ENCODE data around the gene MGAT5.

MGAT5 gene

DNA sequence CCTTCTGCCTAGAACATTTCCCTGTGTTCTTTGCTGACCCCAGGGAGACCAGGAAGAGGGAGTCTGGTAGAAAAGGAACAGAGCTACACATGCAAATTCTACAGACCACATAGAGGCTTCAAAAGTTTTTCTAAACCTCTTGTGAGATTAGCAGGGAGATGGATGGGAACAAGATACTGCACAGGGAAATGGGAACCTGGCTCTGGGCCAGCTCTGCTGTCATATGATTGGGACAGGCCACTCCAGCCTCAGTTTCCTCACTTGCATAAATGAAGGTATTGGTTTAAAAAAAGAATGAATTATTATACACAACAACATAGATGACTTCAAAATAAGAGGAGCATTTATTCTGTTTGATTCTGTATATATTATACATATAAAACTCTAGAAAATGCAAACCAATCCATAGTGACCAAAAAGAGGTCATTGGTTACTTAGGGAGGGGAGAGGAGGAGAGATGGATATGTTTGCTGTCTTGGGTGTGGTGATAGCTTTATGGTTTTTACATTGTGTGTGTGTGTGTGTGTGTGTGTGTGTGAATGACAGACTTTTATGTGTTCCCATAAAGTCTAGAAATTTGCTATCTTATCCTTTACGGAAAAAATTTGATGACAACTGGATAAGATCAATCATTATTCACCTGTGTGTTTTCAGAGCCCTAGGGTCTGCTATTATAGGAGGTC is 115.5 kb downstream of the MGAT5 start:
- no peak for DNase-seq

DNA sequence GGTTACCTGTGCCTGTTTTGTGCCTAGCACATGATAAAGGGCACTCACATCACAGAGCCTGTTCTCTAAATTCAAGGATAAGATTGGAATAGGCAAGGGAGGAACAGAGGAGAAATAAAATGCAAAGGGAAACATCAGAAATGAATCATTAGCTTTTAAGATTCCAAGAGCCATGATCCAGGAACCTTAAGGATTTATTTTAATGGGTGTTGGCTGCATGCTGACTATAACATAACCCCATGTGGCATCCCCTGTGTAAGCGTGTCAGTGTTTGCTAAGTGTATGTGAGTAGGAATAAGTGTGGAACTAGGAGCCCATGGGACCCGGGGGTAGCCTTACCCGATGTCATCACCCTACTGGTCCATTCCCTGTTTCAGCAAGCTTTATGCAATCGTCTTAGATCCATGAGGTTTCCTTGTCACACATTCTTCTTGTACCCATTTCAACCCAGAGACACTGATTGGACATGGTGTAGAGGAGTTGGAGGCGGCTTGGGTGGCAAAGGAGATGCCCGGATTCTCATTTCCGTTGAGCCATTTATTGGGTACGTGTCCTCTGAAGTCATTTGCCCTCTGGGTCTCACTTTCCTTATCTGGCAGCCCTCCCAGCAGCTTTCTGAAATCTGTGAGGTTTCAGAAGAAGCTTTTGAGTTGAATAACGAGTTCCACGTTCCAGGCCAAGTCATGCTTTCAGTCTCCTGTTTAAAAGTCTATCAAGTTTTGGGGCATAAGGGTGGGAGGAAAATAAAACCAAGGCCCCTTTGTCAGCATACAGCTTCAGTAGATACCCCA is 117.0 kb downstream of the MGAT5 start:
- no peak for DNase-seq

DNA sequence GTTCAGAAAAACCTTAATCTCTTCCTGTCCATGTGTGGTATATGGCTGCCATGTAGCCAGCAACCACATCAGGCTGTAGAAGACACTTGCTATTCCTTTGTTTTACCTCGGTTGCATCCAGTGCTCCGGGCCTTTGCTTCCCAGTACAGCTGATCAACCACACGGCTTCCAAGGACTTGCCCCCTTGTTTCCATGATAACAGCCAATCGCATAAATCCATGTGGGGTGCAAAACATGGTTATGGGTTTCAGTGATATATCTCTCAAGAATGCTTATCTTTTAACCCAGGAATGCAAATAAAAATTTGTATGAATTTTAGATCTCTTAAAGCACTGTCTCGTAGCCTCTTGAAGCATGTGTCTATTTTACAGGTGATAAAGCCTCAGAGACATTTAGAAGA is 118.3 kb downstream of the MGAT5 start:
- DNase-seq: no peak

DNA sequence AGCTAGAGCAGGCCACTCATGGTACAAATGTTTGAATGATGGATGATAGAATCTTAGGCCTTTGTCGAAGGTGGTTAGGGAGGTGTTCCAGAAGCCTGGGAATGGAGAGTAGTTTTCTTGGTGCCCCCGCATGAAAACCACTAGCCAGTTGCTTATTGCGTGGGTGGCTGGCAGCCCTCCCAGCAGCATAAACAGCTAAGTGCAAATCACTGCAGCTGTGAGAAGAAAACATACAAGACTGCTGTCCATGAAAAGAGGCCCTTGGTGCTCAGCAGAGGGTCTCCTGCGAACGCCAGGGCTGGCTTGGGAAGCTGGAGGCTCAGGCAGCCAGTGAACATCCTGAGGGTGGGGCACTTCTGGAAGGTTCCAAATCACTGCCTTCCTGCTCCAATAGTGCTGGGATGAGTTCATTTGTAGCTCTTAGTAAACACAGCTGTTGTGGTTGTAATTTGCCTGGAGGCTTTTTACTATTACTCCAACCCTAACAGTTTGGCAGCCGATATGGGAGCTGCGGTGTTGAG is 118.8 kb downstream of the MGAT5 start:
- DNase-seq: no peak

DNA sequence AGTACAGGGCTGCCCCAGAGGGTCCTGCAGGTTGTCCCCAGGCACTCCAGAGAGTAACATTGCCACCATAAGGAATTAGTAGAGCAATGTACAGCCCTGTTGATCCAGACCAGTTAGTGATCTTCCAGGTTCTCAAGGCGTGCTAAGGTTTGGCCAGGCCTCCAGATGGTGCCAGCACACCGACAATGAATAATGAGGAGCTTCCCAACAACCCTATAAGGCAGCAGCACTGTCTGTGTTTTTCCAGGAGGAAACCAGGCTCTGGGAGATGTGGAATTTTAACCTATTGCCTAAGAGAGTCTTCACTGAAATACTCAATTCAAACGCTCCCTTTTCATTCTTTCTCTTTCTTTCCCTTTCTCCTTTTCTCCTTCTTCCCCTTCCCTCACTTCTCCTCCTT is 122.1 kb downstream of the MGAT5 start:
- no peak for DNase-seq

DNA sequence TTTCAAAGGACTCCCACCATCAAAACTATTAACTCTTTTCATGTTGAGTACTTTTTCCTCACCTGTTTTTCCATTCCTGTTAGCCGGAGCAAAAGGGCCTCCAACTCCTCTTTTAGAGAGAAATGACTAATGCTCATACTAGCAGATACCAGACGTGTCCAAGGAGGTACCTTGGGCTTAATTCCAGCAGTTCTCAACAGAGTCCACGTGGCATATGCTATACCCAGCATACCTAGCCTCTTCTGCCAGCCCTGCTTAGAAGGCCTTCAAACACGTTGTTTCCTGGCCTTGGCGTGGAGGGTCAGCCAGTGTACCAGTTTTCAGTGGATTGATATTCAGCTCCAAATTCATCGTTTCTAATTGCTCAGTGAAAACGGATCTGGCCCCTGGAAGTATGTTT is 123.9 kb downstream of the MGAT5 start:
- DNase-seq: no peak

DNA sequence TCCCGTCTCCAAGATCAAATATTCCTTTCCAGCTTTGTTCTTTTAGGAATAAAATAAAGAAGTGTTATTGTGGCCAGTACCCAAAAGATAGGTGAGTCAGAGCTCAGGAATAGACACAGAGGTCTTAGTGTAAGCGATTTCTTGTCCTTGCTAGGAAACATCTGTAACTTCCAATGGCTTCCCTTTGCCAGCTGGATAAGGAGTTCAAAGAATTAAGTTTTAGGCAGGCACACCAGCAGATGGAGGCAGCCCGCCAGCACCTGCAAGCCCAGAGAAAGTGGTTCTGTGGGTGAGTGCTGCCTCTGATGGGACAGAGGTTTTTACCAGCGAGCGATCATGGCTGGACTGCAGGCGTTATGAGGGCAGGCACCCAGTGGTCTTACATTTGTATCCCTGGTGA is 125.4 kb downstream of the MGAT5 start:
- DNase-seq: no peak

DNA sequence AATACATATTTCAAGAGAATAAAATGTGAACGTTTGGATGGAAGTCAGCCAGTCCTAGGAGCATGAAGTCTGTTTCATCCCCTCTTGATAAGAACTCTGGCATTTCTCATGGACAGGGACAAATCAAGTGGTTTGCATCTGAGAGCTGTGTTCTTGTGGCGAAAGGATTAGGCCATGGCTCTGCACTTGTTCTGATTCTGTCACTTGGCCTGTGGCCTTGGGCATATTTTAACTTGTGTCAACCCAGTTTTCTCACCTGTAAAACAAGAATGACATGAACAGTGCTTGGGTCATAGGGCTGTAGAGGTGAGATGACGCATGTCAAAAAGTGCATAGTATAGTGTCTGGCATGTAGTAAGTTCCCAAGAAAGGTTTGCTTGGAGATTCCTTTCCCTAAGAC is 125.8 kb downstream of the MGAT5 start:
- DNase-seq: no peak

DNA sequence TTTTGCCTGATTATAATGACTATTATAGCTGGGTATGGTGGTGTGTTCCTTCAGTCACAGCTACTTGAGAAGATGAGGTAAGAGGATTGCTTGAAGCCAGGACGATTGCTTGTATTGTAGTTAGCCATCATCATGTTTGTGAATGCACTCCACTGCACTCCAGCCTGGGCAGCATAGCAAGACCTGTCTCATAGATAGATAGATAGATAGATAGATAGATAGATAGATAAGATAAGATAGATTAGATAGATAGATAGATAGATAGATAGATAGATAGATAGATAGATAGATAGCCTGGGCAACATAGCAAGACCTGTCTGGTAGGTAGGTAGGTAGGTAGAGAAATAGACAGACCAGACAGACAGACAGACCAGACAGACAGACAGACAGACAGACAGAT is 127.3 kb downstream of the MGAT5 start:
- no peak for DNase-seq

DNA sequence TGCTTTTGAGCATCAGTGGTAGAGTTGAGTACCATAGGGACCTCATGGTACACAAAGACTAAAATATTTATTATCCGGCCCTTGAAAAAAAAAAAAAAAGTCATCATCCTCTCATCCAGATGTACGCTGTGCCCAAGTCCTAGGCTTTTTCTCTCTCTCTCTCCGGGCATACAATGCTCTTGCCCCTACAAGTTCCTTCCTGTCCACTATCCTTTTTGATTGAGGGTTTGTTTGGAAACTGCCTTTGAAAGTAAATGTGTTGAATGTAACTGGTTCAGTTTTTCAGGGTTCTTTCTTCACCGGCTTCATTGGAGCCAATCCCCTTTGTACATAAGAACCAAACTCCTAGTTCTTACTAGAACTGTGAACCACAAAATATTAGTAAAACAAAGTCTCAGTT is 130.3 kb downstream of the MGAT5 start:
- DNase-seq: no peak

DNA sequence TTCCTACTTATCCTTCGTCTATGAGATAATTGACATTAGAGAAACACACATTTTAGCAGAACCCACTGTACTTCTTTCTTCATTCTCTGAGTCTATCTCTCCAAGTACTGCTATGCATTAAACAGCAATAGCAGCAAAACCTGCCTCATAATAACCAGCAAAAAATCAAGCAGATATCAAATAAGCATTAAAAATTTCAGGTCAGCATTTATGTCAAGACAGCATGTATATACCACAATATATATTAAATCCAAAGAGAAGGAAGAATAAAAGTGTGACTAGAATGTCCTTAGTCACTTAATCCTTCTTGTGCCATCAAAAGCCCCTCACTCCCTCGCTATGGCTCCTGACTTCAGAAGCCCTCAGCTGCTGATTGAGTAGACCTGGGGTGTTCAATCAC is 131.3 kb downstream of the MGAT5 start:
- DNase-seq: no peak

DNA sequence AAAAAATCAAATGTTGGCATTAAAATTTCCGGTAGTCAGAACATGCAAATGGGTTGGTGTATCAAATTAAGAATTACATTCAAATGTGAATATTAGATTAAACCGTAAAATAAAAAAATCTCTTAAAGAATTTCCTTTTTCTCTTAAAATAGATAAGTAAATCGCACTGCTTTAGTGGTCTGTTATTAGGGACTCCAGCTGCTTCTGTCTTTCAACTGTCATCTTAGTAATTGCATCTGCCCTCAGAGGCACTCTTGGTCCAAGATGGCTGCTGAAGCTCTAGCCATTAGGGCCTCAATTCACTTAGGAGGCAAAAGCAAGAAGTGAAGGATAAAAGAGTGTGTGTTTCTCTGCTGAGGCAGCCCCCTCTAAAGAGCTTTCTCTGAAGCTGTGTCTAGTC is 132.4 kb downstream of the MGAT5 start:
- DNase-seq: no peak

DNA sequence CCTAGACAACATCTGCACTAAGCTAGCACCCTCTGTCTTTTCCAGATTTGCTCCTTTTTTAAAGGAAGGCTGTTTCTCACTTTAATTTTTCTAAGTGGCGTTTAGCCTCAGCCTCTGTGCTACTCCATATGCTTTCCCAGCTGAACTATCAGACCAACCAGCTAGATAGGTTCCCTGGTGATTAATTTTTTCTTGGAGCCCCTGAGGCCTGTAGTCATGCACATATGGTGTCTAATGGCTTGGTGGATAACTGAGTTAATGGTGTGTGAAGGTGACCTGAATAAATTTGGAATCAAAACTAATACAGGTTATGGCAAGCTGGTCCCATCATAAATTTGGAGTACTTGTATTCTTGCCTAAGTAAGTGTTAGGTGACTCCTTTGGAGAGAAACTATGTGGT is 135.5 kb downstream of the MGAT5 start:
- DNase-seq: no peak

DNA sequence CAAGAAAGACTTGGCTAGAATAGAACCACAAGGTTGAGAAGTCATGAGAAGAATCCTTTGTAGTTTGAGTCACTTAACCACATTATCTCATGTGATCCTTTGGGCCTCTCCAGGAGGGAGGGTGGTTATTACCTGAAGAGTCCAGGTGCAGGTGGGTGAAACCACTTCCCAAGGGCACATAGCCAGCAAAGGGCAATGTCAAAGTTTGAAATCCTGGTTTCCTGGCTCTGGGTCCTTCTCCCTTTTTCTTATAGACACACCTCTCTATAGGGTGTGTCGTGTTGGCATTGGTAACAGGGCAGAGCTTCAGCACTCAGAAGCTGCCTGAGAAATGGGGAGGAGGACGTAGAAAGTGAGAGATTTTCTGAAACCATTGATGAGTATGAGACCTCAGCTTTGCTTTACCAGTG is 137.9 kb downstream of the MGAT5 start:
- DNase-seq: no peak

DNA sequence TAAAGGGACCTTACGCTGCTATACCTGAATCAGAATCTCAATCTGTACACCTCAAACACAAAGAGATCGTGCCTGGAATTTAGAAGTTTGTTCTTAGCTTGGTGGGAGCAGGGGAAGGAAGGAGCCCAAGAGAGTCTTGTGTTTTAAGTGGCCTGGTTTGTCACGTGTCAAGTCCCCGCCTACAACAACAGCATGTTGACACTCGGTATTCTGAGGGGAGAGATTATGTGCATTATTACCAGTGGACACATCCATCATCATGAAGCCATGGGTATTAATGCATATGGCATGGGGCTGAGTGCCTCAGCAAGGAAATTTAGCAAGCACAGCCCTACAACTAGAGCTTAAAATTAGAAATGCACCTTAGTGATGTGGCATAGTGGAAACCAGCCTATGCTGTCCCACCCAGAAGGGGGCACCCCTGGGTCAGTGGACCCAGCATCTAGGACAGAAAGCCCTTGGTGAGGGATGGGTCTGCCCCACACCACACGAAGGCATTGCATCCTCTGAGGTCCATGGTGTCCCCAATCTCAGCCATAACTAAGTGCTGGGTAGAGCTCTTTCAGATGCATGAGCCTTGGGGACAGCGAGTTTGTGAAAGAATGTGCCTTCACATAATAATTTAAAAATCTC is 138.7 kb downstream of the MGAT5 start:
- no peak for DNase-seq

DNA sequence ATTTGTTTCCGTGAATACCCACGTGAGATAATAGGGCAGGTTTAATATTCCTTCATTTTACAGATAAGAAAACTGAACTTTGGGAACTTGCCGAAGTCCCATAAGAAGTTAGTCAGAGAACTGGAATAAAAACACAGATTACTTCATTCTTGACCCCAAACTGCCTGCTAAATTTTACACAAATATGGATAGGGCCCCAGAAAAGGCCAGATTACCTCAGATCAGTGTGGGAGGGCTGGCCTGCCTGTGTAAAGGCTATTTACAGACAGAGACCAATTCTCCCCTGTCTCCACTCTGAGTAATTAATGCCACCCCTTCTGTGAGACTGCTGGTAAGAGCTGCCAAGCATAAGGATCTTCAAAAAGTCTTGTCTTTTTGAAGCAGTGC is 139.2 kb downstream of the MGAT5 start:
- DNase-seq: no peak

DNA sequence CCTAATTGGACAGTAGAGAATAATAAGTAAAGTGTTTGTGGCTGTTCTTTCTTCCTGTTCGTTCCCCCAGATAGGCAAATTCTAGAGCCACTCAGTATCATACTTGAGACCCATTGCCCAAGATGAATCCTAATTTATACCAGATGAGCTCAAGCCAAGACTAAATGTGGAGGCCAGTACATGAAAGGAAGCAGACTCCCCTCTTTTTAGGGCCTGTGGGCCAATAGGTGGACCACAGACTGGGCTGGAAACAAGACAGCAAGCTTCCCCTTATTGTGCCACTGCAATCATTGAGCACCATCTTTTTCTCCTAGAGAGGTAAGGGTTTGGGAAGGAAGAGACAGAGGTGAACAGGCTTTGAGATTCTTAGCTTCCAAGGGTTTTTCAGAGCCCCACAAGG is 141.9 kb downstream of the MGAT5 start:
- no peak for DNase-seq

DNA sequence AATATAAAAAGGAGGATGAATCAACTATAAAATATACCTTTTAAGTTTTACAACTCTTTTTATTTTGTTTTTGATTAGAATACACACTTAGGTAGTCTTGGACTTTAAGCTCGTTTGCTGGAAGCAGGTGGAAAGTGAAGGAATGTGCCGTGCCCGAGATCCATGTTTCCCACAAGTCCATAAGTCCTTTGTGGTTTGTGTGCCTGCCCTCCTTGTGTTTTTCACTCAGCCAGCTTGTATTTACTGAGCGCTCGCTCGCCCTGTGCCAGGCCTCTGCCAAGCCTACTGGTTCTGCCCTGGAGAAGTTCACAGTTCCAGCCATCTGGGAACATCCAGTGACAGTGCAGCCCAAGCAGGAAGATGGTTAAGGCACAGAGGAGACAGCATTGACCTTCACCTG is 142.6 kb downstream of the MGAT5 start:
- DNase-seq: no peak

DNA sequence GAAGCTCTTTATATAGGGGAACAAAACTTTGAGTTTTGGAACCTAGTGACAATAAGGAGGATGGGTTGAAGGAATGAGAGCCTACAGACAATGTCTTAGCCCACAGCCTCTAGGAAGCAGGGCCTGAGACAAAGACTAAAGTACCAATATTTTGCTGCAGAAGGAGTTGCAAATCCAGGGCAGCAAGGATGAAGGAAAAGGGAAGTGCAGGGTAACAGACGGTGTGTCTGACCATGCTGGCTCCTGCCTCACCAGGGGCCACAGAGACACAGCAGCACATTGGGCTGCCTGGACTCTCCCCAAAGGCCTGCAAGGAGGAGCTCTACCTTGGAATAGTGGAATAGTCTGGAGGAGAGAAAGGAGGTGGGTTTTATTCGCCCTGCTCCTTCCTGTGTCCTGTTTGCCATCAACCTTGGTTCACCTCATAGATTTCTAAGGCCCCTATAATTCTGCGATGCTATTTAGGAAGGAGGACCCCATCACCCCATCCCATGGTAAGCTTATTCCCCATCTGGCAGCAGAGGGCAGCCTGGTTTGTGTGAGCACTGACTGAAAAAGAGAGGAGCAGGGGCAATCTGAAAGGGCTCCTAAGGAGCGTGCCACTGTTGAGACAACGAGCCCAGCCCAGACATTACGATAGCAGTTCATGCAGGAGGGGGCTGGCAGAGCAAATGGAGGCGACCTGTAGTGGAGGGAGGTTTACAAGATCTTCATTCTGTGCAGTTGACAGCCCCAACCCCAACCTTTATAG is 143.4 kb downstream of the MGAT5 start:
- no peak for DNase-seq

DNA sequence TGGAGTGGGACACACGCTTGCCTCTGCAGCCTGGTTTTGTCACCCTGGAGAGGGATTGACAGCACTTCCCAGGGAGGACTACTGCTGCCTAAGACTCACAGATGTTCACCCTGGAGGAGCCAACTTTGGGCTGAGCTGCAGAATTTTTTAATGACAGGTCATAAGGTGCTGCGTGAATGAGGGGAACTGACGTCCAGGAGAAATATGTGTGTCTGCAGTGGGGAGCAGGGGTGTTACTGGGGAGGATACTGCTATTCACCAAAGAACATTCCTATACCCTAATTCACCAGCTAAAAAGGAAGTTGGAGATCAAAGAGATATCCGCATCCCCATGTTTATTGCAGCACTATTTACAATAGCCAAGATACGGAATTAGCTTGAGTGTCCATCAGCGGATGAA is 144.4 kb downstream of the MGAT5 start:
- DNase-seq: no peak

DNA sequence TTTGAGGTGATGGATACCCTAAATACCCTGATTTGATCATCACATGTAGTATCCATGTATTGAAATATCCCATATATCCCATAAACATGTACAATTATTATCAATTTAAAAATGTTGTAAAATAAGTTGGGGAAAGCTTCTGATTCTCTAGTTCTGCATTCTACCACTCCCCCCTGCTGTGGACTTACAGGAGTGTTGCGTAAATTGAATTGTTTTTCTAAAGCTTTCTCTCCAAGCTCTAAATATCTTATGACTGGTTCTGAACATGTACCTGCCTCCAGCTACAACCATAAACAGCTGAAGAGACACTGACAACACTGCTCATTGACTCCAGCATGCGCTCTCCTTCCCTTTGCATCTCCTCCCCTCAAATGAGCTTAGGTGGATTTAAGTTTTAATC is 145.2 kb downstream of the MGAT5 start:
- no peak for DNase-seq

DNA sequence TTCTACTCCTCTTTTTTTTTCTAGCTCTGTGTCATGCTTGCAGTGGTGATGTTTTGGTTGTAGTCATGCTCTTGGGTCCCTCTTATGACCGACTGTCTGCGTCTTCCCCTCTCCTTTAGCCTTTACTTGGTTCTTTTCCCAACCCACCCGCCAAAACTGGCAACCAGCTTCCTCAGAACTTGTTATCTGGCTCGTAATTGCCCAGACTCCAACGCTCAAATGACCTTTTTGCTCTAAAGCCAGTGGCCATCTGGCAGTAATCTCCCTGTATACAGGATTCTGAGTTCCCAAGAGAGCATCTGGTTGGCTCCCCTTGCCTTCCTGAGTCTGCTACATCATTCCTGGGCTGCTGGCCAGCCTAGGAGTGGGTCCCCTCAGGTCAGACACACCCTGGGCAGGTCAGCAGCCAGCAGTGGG is 147.2 kb downstream of the MGAT5 start:
- no peak for DNase-seq

DNA sequence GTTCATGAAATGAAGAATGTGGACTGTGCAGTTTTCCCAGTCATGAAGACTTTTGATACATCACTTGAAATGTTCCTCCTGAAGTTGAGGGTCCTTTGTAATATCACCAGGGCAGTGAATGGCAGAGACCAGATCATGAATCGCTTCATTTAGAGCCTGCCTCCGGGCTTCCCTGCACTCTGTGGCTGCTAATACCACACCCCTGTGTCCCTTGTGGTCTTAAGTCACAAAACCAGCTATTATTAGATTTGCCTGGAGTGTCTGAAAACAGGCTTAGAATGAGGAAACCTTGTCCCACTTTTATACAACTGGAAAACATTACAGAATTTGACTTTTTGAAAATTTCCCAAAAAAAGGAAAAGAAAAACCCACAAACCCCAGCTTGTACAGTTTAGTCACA is 147.9 kb downstream of the MGAT5 start:
- no peak for DNase-seq

Measured in T-helper 2 cell (primary cell).